ENCODE data around the gene PCGF3. TPM values are rescaled to one million over a fixed set of nuclear protein-coding genes. Genes with fewer than 3 reads are reported as not detected.
"Not testable (repeated sequence)": the region's sequence is repeated elsewhere in the genome, so short reads cannot be mapped to it uniquely, and the experiment has no call there.

PCGF3 gene
- total RNA-seq, 1 donor from 2014 or later: 82.7 TPM

DNA sequence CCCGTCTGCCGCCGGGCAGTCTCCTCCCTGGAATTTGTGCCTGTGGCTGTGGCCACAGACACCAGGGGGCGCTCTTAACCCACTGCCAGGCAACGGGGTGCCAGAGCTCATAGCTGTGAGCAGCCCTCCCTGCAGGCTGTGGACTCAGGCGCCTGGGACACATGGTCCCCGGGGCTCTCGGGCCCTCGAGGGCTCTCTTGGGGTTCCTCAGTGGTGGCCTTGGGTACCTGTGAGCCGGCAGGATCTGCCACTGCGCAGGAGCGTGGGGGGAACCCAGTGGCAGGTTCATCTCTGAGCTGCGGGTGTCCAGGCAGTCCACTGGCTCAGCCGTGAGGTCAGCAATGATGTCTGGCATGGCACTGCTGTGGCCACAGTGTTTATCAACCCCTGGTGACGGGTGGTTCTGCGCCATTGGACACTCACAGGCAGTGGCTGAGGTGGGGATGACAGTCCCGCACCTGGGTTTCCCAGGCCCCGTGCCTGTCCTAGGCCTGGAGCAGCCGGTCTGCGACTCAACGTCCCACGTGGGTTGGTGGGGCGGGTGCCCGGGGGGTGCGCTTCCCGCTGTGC lies 37.2 kb downstream of the PCGF3 start:
- DNase-seq: no peak

DNA sequence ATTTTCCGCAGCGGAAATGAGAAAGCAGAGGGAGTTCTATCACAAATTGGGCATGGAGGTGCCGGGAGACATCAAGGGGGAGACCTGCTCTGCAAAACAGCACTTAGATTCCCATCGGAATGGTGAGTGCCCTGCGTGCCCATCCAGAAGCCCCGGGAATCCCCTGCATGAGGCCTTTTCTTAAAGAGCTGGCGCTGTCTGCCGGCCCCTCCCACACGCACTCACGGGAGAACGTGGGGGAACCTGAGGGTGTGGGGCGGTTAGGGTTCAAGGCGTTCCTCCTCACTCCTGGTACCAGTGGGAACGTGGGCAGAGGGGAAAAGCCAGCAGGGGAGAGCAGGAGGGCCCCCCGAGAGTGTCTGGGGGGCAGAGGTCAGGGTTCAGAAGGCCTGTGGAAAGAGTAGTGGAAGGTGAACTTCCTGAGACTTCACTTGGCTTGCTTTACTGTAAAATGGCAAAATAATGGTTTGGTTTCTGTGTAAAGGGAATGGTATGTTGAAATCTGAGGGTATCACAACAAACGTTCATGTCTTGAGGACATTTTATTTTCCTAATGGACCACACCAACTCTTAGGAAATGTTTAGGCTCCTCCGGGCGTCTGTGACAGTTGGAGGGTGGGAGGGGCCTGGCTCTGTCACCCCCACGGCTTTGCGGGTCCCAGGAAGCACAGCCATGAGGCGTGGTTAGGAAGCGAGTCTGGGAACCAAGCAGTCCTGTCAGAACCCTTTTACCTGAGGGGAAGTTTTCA lies 38.0 kb downstream of the PCGF3 start:
- no peak for DNase-seq

DNA sequence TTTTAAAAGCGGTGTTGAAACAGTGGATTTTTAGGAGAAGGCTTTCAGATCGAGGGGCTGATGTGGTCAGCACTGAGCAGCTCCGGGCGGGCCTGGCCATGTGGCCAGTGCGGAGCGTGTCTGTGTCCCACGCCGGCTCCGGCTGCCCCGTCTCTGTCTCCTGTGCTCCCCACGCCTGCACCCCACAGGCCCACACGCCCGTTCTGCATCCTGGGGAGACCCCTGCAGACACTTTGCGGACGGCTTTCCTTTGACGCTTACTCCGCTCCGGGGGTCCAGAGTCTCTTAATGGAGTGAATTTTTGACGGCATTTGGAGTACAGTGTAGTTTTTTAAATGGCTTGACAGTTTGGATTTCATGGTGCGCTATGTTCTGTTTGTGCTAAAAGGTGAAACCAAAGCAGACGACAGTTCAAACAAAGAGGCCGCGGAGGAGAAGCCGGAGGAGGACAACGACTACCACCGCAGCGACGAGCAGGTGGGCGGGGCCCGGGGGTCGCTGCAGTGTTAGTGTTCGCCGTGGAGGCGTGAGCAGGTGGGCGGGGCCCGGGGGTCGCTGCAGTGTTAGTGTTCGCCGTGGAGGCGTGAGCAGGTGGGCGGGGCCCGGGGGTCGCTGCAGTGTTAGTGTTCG lies 38.7 kb downstream of the PCGF3 start:
- no peak for DNase-seq

DNA sequence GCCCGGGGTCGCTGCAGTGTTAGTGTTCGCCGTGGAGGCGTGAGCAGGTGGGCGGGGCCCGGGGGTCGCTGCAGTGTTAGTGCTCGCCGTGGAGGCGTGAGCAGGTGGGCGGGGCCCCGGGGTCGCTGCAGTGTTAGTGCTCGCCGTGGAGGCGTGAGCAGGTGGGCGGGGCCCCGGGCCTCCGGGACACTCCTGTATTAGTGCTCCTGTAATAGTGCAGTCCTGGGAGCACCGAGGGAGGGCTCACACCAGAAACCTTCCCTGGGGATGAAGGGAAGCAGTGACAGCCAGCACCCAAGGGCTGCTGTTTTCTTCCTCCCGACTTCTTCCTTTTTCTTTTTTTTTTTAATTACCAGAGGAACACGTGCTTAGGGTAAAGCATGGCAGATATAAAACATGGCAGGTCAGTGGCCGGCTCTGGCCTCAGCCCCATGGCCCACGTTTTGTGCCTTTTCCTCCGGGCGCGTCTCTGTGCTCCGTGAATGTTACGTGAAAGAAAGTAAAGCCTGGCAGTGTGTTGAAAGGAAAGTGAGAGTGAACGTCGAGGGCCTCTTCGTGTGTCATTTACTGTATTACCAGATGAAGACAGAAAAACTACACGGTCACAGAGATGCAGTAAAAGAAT lies 42.0 kb downstream of the PCGF3 start:
- no peak for DNase-seq

DNA sequence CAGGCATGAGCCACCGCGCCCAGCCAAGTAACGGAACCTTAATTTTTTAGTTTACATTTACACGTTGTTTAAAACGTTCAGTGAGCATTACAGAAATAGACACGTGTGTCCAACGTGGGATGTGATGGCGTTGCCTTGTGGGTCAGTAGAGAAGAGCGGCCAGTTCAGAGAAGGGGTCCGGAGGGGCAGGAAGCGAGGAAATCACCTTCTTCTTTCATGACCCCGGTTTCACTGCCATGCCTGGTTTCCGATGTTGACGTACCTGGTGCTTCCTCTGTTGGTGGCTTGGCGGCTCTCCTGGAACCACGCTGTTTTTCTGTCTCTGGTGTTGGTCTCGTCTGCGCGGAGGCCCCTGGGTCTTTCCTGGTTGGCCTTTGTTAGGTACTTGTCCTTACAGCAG lies 42.8 kb downstream of the PCGF3 start:
- no peak for DNase-seq

DNA sequence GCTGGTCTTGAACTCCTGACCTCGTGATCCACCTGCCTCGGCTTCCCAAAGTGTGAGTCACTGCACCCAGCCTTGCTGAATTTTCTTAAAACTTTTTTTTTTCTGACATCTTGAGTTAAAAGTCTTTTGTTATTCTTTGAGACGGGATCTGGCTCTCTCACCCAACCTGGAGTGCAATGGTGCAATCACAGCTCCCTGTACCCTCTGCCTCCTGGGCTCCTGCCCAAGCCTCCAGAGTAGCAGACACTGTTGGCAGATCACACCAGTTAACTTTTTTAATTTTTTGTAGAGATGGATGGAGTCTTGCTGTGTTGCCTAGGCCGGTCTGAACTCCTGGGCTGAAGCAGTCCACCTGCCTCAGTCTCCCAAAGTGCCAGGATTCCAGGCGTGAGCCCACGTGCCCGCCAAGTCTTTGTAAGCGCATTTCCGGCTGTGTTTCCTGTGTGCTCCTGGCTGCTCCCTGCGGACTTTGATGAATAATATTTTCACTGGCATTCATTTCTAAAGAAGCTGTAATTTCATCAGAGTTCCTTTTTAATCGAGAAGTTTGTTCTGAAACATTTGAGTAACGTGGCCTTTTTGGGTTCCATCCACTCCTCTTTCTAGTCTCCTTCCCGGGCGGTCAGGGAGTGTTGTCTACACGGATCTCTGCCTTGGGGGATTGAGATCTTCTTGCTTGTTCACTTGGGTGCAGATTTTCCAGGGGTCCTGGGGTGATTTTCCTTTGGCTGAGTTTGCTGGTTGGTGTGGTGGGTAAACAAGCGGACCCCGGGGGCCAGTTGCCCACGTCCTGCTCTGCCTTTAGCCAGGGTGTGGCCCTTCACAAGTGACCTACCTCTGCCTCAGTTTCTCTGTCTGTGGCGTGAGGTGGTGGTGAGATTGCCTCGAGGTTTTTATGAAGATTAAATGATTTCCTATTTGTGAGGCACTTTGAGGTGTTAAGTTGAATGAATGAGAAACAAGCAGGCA lies 44.4 kb downstream of the PCGF3 start:
- DNase-seq: no peak

DNA sequence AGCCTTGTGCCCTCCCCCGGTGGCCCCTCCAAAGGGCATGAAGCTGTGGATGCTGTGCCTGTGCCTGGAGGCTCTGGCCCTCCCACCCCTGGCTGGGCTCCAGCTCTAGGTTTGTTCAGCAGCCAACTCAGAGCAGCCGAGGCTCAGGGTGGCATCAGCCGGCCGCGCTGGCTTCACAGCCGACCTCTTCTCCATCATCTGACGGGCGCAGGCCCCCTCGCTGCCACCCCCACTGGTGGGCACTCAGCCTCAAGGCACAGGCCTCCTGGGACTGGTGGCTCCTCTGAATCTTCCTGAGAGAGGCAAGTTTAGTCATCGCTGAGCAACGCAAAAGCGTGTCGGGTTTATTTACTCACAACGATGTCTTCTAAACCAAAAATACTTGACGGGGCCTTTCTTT lies 46.0 kb downstream of the PCGF3 start:
- peak; percentile 20 for DNase-seq

DNA sequence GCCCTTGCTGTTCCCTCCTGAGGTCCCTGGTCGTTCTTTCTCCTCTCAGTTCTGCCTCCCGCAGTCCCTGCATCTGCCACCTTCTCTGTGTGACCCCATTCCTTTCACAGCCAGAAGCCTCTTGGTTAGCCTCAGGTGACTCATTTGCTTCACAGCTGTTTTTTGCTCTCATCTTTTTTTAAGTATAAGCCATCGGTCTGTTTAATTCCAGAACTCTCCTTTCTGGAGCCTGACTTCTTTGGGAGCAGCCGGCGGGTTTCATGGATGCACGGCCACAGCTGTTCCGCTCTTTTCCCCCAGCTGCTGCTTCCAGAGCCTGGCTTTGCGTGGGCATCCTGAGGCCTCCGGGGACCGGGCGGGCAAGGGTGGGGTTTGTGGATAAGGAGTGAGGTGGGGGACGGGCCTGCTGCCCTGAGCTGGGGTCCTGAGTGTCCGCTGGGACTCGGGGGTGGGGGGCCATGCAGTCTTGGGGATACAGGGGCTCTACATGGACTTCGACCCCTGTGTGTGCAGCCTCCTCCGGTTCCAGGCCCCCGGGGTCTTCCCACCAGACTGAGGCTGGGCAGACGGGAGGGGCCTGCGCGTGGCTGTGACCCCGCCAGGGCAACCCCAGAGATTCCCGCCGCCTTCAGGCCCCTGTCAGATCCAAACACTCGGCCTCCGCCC lies 46.7 kb downstream of the PCGF3 start:
- no peak for DNase-seq

DNA sequence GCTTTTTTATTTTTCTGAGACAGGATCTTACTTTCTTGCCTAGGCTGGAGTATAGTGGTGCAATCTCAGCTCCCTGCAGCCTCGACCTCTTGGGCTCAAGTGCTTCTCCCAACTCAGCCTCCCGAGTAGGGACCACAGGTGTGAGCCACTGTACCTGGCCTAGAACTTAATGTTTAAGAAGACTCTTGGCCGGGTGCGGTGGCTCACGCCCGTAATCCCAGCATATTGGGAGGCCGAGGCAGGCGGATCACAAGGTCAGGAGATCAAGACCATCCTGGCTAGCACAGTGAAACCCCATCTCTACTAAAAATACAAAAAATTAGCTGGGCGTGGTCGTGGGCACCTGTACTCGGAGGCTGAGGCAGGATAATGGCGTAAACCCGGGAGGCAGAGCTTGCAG lies 47.6 kb downstream of the PCGF3 start:
- DNase-seq: not testable (repeated sequence)

DNA sequence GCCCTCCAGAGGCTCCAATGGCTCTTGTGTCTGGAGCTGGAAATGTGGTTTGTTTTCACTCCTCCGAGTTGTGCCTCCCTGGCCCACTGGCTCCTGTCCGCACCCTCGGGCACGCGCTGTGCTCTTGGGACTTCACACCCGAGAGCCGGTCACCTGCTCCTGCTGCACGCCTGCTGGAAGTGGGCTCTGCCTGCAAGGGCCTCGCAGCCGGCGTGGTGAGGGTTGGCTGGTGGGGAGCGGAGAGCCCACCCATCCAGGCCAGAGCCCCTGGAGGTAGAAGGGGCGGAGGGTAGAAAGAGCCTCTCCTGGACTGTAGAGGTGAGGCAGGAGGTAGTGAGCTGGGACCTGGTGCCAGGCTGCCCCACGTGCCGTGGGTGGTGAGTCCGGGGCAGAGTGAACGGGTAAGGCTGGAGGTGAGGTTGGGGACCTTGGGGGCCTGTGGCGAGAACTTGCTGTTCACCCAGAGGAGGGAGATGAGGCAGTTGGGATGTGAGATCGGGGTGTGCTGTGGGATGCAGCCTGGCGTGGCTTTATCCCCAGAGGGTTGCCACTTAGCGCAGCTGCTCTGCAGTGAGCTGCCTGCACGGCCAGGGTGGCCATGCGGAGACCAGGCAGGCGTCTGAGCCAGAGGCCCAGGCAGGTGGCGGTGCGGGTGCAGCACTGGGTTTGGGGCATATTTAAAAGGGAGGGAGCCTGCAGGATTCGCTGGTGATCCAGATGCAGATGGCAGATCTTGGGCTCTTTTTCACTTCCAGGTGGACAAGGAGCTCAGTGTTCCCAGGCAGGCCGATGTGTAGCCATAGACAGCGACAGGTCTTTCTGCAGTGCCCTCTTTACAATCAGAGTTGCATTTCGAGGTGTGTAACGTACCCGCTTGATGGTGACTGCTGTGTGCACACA lies 48.8 kb downstream of the PCGF3 start:
- no peak for DNase-seq

DNA sequence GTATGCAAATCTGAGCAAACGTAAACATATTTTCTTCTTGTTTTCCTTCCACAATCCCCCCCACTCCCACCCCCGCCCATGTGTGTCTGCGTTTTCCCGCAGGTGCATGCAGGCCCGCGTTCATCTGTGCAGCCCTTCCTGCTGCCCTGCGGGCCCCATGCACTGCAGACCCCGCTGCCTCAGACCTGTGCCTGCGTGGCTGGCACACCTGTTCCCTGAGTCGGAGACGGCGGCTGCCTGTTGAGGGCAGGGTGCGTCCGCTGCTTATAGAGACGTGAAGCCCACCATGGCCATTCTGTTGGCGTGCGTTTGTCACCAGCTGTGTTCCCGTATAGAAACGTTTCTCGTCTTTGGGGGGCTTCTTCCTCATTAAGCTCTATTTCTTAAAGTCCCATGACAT lies 51.5 kb downstream of the PCGF3 start:
- DNase-seq: no peak

DNA sequence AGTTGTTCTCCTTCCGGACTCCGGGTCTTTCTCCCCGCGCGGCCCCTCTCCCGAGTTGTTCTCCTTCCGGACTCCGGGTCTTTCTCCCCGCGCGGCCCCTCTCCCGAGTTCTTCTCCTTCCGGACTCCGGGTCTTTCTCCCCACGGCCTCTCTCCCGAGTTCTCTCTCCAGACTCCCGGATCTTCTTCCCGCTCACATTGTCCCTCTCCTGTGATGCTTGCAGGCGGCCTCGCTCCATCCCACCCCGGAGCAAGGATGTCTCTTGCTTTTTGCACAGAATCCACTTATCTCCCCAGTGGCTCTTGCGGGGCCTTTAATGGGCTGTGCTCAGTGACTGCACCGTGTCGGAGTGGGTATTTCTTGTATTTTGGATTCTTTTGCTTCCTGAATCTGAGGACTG lies 54.2 kb downstream of the PCGF3 start:
- DNase-seq: not testable (repeated sequence)

DNA sequence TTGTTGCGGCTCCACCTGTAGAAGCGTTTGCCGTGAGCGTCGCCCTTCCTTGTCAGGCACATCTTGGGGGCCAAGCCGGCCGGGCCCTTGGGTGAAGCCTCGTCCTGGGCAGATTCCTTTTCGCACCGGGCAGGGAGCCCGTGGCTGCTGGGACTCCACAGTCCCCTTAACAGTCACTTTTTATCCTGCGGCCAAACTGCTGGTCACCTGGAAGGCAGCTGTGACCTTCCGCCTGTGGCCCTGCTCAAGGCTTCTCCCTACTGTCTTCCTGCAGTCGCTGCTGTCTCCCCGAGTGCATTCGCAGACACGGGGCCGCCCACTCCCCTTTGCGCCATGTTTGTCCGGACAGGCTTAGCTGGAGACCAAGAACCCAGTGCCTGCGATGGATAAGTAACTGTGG lies 55.0 kb downstream of the PCGF3 start:
- no peak for DNase-seq

DNA sequence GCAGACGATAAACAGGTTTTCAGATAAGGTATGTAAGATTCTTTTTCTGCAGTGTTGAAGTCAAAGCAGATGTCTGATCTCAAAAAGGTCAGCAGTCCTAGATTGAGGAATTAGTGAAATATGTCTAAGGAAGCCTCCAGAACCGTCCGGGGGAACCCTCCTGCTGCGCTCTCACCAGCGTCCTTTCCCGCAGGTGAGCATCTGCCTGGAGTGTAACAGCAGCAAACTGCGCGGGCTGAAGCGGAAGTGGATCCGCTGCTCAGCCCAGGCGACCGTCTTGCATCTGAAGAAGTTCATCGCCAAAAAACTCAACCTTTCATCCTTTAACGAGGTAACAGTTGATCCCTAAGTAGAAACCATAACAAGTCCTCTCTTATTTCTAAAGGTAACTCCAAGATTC lies 55.5 kb downstream of the PCGF3 start:
- no peak for DNase-seq

DNA sequence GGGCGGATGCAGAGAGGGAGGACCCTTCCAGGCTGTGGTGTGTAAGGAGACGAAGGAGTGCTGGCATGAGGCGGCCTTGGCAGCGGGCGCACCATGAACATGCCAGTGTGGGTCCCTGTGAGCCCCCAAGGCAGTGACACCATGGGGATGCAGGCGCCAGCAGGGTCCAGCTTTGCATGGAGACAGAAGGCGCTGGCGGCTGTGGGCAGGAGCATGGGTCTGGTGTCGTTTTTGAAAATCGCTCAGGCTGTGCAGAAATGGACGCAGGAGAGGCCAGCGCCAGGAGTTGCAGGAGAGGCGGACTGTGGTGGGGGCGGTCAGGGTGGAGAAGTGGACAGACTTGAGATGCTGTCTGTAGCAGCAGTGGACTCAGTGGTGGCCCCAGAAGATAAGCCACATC lies 56.1 kb downstream of the PCGF3 start:
- DNase-seq: no peak

DNA sequence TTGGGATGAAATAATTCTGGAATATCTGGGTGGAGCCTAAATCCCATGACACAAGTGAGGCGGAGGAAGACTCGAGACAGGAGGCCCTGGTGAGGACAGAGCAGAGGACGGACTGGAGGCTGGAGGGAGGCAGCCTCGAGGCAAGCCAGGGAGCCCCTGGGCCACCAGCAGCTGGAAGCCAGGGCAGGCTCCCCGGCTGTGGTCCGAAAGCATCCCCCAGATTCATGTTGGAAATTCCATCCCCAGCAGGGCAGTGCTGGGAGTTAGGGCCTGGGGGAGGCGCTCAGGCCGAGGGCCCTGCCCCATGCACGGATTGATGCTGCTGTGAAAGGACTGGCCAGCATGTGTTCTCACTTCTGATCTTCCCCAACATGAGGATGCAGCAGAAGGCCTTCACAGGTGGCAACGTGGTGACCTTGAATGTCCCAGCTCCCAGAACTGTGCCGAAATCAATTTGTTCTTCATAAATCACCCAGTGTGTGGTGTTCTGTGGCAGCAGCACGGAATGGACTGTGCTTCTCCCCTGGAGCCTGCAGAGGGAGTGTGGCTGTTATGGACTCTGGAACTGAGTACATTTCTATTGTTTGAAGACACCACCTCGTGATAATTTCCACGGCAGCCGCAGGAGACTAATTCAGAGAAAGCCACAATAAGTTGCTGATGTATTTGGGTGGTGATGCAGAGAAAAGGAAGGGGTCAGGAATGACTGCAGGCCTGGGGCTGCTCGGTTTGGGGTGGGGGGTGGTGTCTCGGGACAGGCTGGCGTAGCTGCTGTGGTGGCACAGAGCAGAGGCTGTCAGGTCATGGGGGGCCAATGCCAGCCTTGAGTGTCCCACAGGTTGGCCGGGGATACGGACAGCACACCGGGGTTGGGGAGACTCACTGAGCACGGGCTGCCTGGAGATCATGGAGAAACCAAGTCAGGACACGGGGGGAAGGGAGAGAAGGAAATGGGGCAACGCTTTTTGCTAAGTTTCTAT lies 56.9 kb downstream of the PCGF3 start:
- no peak for DNase-seq

DNA sequence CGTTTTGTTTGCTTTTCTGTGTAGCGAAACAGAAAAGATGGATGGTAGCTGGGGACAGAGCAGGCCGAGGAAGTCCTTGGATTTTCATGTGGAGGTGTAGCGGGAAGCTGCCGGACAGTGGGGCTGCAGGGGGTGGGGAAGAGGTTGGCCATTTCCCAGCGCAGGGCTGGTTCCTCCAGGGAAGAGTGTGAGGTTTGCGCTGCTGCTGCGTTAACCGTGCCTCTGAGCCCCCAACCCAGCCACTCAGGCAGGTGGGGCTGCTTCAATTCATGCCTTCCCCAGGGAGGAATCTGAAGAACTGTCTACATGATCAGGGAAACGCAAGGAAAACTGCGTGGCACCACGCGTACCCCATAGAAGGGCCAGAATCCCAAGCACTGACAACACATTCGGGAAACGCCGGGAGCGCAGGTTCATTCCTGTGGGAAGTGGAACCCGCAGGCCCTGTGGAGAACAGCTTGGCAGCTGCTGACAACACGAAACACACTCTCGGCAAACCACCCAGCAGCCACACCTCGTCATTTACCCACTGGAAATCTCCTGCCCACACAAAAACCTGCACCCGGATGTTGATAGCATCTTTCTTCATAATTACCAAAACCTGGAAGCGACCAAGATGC lies 57.7 kb downstream of the PCGF3 start:
- no peak for DNase-seq

DNA sequence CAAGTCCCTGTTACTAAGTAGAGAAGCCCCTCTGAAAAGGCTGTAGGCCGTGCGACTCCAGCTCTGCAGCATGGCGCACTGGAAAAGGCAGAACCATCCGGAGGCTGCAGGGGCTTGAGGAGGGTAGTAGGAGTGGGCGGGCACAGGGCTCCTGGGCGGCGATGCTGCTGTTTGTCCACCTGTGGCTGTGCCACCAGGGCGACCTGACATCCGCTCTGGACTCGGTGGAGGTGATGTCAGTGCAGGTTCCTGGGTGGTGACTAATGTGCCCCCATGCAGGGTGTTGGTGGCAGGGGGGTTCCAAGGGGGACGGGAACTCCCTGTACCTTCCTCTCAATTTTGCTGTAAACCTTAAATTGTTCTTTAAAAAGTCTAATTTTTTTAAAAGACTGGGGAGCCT lies 58.3 kb downstream of the PCGF3 start:
- no peak for DNase-seq
